Panc1 (cell line): ENCODE measurements around the gene CYB5R4.

Experiments
- CTCF ChIP-seq: fragments of 450-650 bp; IDR thresholded peaks from 2 replicates; pipeline ENCODE4 v1.5.1; 2017; ENCODE audit warnings: mild to moderate bottlenecking
- POLR2AphosphoS5 ChIP-seq: IDR thresholded peaks from 2 replicates; pipeline ENCODE4 v1.6.1; 2012; ENCODE audit warnings: mild to moderate bottlenecking, low read depth, low read length, moderate library complexity

GRCh38 chr6:83970582-83970981 is 111.1 kb downstream of the CYB5R4 start:
- no peak for TF ChIP-seq CTCF
- TF ChIP-seq POLR2AphosphoS5, result no peak
